Duodenal mucosa (tissue), 2 donors: ENCODE results near the gene CMTM3.
"Not testable (repeated sequence)": the region's sequence is repeated elsewhere in the genome, so short reads cannot be mapped to it uniquely, and the experiment has no call there.

Experiments used
- H3K27ac ChIP-seq: one replicate; pipeline ENCODE4 v1.7.0; 2013; ENCODE audit warnings: low read depth, low read length
- H3K27me3 ChIP-seq, 2 donors: one replicate each; pipeline ENCODE4 v1.7.0; 2013; ENCODE audit warnings: low read length in 2 of 2, control low read depth in 1 of 2; ENCODE audit not compliant: insufficient read depth in 2 of 2, control insufficient read depth in 1 of 2
- H3K36me3 ChIP-seq, 2 donors: one replicate each; pipeline ENCODE4 v1.7.0; 2013; ENCODE audit warnings: low read length in 2 of 2, control low read depth in 1 of 2; ENCODE audit not compliant: insufficient read depth in 2 of 2, control insufficient read depth in 1 of 2
- H3K4me1 ChIP-seq, 2 donors: one replicate each; pipeline ENCODE4 v1.7.0; 2013; ENCODE audit warnings: low read length in 2 of 2, control low read depth in 1 of 2; ENCODE audit not compliant: insufficient read depth in 2 of 2, control insufficient read depth in 1 of 2
- H3K4me3 ChIP-seq, 2 donors: one replicate each; pipeline ENCODE4 v1.7.0; 2013; ENCODE audit warnings: low read length in 2 of 2, low read depth in 1 of 2
- H3K9ac ChIP-seq, 2 donors: one replicate each; pipeline ENCODE4 v1.7.0; 2013; ENCODE audit warnings: low read length in 2 of 2, low read depth in 1 of 2
- H3K9me3 ChIP-seq, 2 donors: one replicate each; pipeline ENCODE4 v1.7.0; 2013; ENCODE audit warnings: low read length in 2 of 2, control low read depth in 1 of 2; ENCODE audit not compliant: control insufficient read depth in 1 of 2

The CMTM3 gene

GRCh38 chr16:66608241-66609138 is 4.0 kb downstream of the CMTM3 start:
- Histone ChIP-seq H3K27me3 (peaks cover 0 to 4% of the 10 kb centered on the region in 2 donors), H3K4me1 (peaks cover 5 to 30% of the 10 kb centered on the region in 2 donors), H3K36me3 (peaks cover 9 to 35% of the 10 kb centered on the region in 2 donors), H3K4me3 (no peak overlapping the region), H3K9me3 (no peaks in the 10 kb centered on the region), H3K9ac (no peak overlapping the region), H3K27ac (no peak overlapping the region)

GRCh38 chr16:66609139-66609510 is 4.6 kb downstream of the CMTM3 start:
- Histone ChIP-seq H3K4me1 (peaks cover 5 to 25% of the 10 kb centered on the region in 2 donors), H3K27me3 (no peaks in the 10 kb centered on the region), H3K27ac (no peak overlapping the region), H3K9ac (no peak overlapping the region), H3K4me3 (no peak overlapping the region), H3K9me3 (no peaks in the 10 kb centered on the region), H3K36me3 (peaks cover 9 to 39% of the 10 kb centered on the region in 2 donors)

- Histone ChIP-seq H3K4me3 (no peak overlapping the region), H3K27ac (no peak overlapping the region), H3K4me1 (peaks cover 5 to 25% of the 10 kb centered on the region in 2 donors), H3K9me3 (no peaks in the 10 kb centered on the region), H3K27me3 (no peaks in the 10 kb centered on the region), H3K9ac (no peak overlapping the region), H3K36me3 (peaks cover 9 to 50% of the 10 kb centered on the region in 2 donors)
These were observed 5.8 kb downstream of the CMTM3 start for GRCh38 chr16:66610111-66610820.

DNA sequence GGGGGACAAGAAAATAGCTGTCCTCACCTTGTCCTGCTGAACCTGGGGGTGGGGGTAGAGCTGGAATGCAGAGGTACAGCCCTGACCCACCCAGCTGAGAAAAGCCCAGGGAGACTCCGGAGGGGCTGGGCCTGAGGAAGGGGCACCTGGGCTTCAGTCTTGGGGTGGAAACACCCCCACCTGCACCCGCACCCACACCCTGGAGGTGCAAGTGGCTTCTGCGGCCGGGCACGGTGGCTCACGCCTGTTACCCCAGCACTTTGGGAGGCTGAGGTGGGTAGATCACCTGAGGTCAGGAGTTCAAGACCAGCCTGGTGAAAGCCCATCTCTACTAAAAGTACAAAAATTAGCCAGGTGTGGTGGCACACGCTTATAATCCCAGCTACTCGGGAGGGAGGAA is 7.4 kb downstream of the CMTM3 start:
- H3K4me1 ChIP-seq: peaks cover 5 to 14% of the 10 kb centered on the region in 2 donors
- not testable (repeated sequence) for H3K9ac ChIP-seq, H3K27me3 ChIP-seq, H3K9me3 ChIP-seq, H3K4me3 ChIP-seq, H3K27ac ChIP-seq
- peaks cover 9 to 60% of the 10 kb centered on the region in 2 donors for H3K36me3 ChIP-seq

- Histone ChIP-seq H3K36me3 (peaks cover 9 to 60% of the 10 kb centered on the region in 2 donors), H3K27me3 (no peaks in the 10 kb centered on the region), H3K9ac (no peak overlapping the region), H3K27ac (no peak overlapping the region), H3K4me3 (no peak overlapping the region), H3K9me3 (no peaks in the 10 kb centered on the region), H3K4me1 (peaks cover 5 to 14% of the 10 kb centered on the region in 2 donors)
These were observed 7.9 kb downstream of the CMTM3 start for GRCh38 chr16:66612422-66612821.

DNA sequence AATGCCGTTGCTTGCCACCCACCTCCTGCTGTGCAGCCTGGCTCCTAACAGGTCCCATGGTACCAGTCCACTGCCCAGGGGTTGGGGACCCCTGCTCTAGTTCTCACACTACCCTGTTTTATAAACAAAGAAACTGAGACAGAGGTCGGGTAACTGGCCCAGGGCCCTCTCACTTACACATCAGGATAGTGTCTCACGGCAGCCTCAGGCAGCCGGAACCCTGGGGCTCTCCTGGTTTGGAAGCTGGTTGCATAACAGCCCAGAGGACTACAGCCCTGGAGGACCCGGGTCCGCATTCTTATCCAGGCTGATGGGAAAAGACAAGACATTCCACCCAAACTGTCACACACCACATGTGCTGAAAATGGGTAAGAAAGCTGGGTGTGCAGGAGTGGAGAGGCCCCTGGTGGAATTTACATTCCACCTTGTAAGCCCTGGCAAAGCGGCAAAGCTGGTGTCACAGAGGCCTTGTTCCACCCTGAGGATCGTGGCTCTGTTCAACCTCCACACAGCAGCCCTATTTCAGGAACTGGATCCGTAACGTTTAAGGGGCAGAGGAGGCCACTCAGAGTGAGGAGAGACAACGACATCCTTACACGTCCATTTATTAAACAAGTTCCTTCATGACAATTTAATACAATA is 9.8 kb downstream of the CMTM3 start:
- H3K27me3 ChIP-seq: no peaks in the 10 kb centered on the region
- peaks cover 4% of the 10 kb centered on the region in 2 donors for H3K4me1 ChIP-seq
- no peaks in the 10 kb centered on the region for H3K9me3 ChIP-seq
- H3K36me3 ChIP-seq: peaks cover 9 to 61% of the 10 kb centered on the region in 2 donors
- H3K4me3 ChIP-seq: no peak overlapping the region
- H3K27ac ChIP-seq: no peak overlapping the region
- H3K9ac ChIP-seq: no peak overlapping the region

DNA sequence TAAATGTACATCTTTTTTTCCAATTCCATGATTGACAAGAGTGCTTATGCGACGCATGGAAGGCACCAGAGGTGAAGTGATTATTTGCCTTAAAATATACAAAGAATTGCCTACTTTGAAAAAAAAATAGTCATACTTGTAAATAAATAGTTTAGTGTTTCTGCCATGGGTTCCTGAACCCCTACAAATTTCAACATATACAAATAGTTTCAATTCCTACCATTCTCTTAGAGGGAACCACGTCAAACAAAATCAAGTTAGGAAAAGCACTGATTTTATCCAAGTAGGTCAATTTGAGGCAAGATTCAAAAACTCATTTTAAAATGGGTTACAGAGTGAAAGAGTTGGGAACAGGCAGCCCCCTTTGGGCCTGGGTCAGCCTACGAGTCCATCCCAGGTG is 11.7 kb downstream of the CMTM3 start:
- H3K36me3 ChIP-seq: peaks cover 8 to 52% of the 10 kb centered on the region in 2 donors
- H3K4me1 ChIP-seq: peaks cover 4% of the 10 kb centered on the region in 2 donors
- H3K9me3 ChIP-seq: no peaks in the 10 kb centered on the region
- no peak overlapping the region for H3K9ac ChIP-seq
- no peaks in the 10 kb centered on the region for H3K27me3 ChIP-seq
- no peak overlapping the region for H3K27ac ChIP-seq
- no peak overlapping the region for H3K4me3 ChIP-seq

GRCh38 chr16:66616592-66616991 is 12.1 kb downstream of the CMTM3 start:
- Histone ChIP-seq H3K4me3 (no peak overlapping the region), H3K9me3 (no peaks in the 10 kb centered on the region), H3K36me3 (peaks cover 4 to 53% of the 10 kb centered on the region in 2 donors), H3K9ac (no peak overlapping the region), H3K27ac (no peak overlapping the region), H3K27me3 (no peaks in the 10 kb centered on the region), H3K4me1 (peaks cover 4% of the 10 kb centered on the region in 2 donors)

- Histone ChIP-seq H3K4me1 (peaks cover 4% of the 10 kb centered on the region in 2 donors), H3K27me3 (no peaks in the 10 kb centered on the region), H3K4me3 (no peak overlapping the region), H3K9me3 (no peaks in the 10 kb centered on the region), H3K27ac (no peak overlapping the region), H3K9ac (no peak overlapping the region), H3K36me3 (peaks cover 4 to 58% of the 10 kb centered on the region in 2 donors)
These were observed 12.5 kb downstream of the CMTM3 start for GRCh38 chr16:66617010-66617434.

- H3K36me3 ChIP-seq: peaks cover 4 to 65% of the 10 kb centered on the region in 2 donors
- H3K4me3 ChIP-seq: no peak overlapping the region
- peaks cover 4% of the 10 kb centered on the region in 2 donors for H3K4me1 ChIP-seq
- no peak overlapping the region for H3K9ac ChIP-seq
- no peaks in the 10 kb centered on the region for H3K27me3 ChIP-seq
- H3K9me3 ChIP-seq: no peaks in the 10 kb centered on the region
- H3K27ac ChIP-seq: no peak overlapping the region
These were observed 13.2 kb downstream of the CMTM3 start for GRCh38 chr16:66617728-66618127.
